Neural cell (in vitro differentiated cells): ENCODE data around the gene WIZ.

ENCODE experiments used
- EZH2 ChIP-seq: fragments of 200-600, 300-800 bp; shearing (Covaris generic), sonication (generic); IDR thresholded peaks from 2 replicates; pipeline ENCODE4 v1.6.1; 2014; ENCODE audit warnings: antibody characterized with exemption, low read length, borderline replicate concordance, mild to moderate bottlenecking; ENCODE audit not compliant: insufficient read depth, poor library complexity, severe bottlenecking
- TF ChIP-seq, protein P1 (sequence below): fragments of 450-650 bp; IDR thresholded peaks from 2 replicates; pipeline ENCODE4 v1.5.1; 2014; ENCODE audit warnings: antibody characterized with exemption, mild to moderate bottlenecking, moderate library complexity; ENCODE audit not compliant: poor library complexity, severe bottlenecking

DNA sequence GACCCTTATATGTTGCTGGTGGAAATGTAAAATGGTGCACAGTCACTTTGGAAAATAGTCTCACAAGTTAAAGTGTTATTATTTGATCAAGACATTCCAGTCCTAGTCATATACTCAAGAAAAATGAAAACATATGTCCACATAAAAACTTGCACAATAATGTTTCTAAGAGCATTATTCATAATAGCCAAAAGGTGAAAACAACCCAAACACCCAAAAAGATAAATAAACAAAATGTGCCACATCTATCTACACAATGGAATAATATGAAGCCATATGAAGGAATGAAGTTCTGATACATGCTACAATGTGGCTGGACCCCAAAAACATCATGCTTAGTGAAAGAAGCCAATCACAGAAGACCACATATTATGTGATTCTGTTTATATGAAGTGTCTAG, 55.8 kb downstream of the WIZ start:
- TF ChIP-seq EZH2, result no peak
- TF ChIP-seq, protein P1, sequence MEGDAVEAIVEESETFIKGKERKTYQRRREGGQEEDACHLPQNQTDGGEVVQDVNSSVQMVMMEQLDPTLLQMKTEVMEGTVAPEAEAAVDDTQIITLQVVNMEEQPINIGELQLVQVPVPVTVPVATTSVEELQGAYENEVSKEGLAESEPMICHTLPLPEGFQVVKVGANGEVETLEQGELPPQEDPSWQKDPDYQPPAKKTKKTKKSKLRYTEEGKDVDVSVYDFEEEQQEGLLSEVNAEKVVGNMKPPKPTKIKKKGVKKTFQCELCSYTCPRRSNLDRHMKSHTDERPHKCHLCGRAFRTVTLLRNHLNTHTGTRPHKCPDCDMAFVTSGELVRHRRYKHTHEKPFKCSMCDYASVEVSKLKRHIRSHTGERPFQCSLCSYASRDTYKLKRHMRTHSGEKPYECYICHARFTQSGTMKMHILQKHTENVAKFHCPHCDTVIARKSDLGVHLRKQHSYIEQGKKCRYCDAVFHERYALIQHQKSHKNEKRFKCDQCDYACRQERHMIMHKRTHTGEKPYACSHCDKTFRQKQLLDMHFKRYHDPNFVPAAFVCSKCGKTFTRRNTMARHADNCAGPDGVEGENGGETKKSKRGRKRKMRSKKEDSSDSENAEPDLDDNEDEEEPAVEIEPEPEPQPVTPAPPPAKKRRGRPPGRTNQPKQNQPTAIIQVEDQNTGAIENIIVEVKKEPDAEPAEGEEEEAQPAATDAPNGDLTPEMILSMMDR, result no peak
